Endothelial cell of umbilical vein (primary cell): ENCODE results near the gene CT45A5. TPM values are rescaled to one million over a fixed set of nuclear protein-coding genes. Genes with fewer than 3 reads are reported as not detected.
"Not testable (repeated sequence)": the region's sequence is repeated elsewhere in the genome, so short reads cannot be mapped to it uniquely, and the experiment has no call there.

Source experiments
- BruUV-seq: library from RNA; stranded (reverse); fragments of 400-500 nt; replicated peaks from 2 replicates; lab custom pipeline; 2021; lab: Mats Ljungman, UMichigan
- CTCF ChIA-PET: fragments of 300-600, 350-600 bp; sonication (Branson Sonifier 250); formaldehyde crosslinking; loops from one replicate; lab custom pipeline; 2021; ENCODE audit warnings: antibody characterized with exemption, inconsistent platforms; lab: Charles Lee
- POLR2A ChIA-PET: fragments of 300-600, 350-600 bp; sonication (Branson Sonifier 250); formaldehyde crosslinking; loops from one replicate; lab custom pipeline; 2021; ENCODE audit warnings: antibody characterized with exemption, inconsistent platforms; lab: Charles Lee
- DNase-seq: peaks from one replicate; pipeline ENCODE4 v3.0.0-alpha.2; 2011; ENCODE audit warnings: low read depth, low spot score
- FAIRE-seq: peaks from 2 replicates; lab custom pipeline; 2011; peaks lifted over from hg19 to GRCh38; lab: Jason Lieb, UNC
- H2AFZ ChIP-seq: 2 replicates; pipeline ENCODE4 v1.6.0; 2012; ENCODE audit warnings: low read depth, low read length, control low read depth, inconsistent platforms
- H3K27ac ChIP-seq: 2 replicates; pipeline ENCODE4 v1.5.1; 2011; ENCODE audit warnings: low read depth, mild to moderate bottlenecking, control low read depth, low read length, moderate library complexity; ENCODE audit not compliant: insufficient read depth
- H3K27me3 ChIP-seq, 2 experiments: 2 replicates each; pipeline versions ENCODE4 v1.6.0 to v1.6.1; 2011; ENCODE audit warnings: low read length in 2 of 2, mixed read lengths in 1 of 2; ENCODE audit not compliant: control insufficient read depth in 2 of 2, insufficient read depth in 2 of 2
- H3K36me3 ChIP-seq, 2 experiments: 2 replicates in 1 of 2; 3 replicates in 1 of 2; pipeline ENCODE4 v1.5.1; 2011; ENCODE audit warnings: low read length in 2 of 2, mild to moderate bottlenecking in 1 of 2, moderate library complexity in 1 of 2; ENCODE audit not compliant: control insufficient read depth in 2 of 2, insufficient read depth in 2 of 2; ENCODE audit errors: extremely low read depth in 1 of 2
- H3K4me1 ChIP-seq: 3 replicates; pipeline ENCODE4 v1.5.1; 2011; ENCODE audit warnings: mild to moderate bottlenecking, low read length; ENCODE audit not compliant: control insufficient read depth, insufficient read depth; ENCODE audit errors: extremely low read depth
- H3K4me2 ChIP-seq: 2 replicates; pipeline ENCODE4 v1.6.1; 2011; ENCODE audit warnings: low read length, control low read depth, mixed read lengths; ENCODE audit not compliant: insufficient read depth
- H3K4me3 ChIP-seq, 3 experiments: fragments of 200-600 bp in 1 of 3; sonication (generic), shearing (Covaris generic) in 1 of 3; replicated peaks in 1 of 3; 2 replicates each; pipeline ENCODE4 v1.5.1; 2011 to 2016; ENCODE audit warnings: control low read depth in 3 of 3, low read length in 3 of 3, mild to moderate bottlenecking in 2 of 3, inconsistent platforms in 1 of 3, low read depth in 1 of 3, moderate library complexity in 1 of 3; ENCODE audit not compliant: insufficient read depth in 1 of 3
- H3K79me2 ChIP-seq: 2 replicates; pipeline ENCODE4 v1.6.0; 2012; ENCODE audit warnings: low read length, inconsistent platforms; ENCODE audit not compliant: control insufficient read depth, insufficient read depth
- H3K9ac ChIP-seq: replicated peaks from 2 replicates; pipeline ENCODE3; 2011; ENCODE audit warnings: low read length, control low read depth; ENCODE audit not compliant: insufficient read depth; ENCODE audit errors: extremely low read depth
- H3K9me1 ChIP-seq: replicated peaks from 3 replicates; pipeline ENCODE4 v1.6.0; 2011; ENCODE audit warnings: mild to moderate bottlenecking, low read length; ENCODE audit not compliant: control insufficient read depth, insufficient read depth; ENCODE audit errors: extremely low read depth
- H3K9me3 ChIP-seq: replicated peaks from 2 replicates; pipeline ENCODE4 v1.5.1; 2012; ENCODE audit warnings: low read length, inconsistent platforms; ENCODE audit not compliant: control insufficient read depth, insufficient read depth
- H4K20me1 ChIP-seq: replicated peaks from 2 replicates; pipeline ENCODE3; 2011; ENCODE audit warnings: mild to moderate bottlenecking, low read length; ENCODE audit not compliant: control insufficient read depth, insufficient read depth; ENCODE audit errors: extremely low read depth
- dilution Hi-C: fragments of 300-500 bp; cut with MboI; formaldehyde crosslinking; loops from one replicate; pipeline ENCODE4 v1.15.0; 2019; ENCODE audit warnings: low sequenced_read_pairs; ENCODE audit not compliant: extremely low pct_ligation_motif_present
- intact Hi-C: fragments of 100-400 bp; cut with micrococcal nuclease; formaldehyde crosslinking; loops from one replicate; pipeline ENCODE4 v1.10.0; 2022
- polyA plus RNA-seq, 4 experiments: library from polyadenylated mRNA; depleted of rRNA in 3 of 4; stranded (reverse) in 3 of 4; unstranded in 1 of 4; fragments of >200 nt; gene quantifications; 2 replicates each; pipeline versions ENCODE4 v1.2.1 to v1.2.3, GENCODE V29; 2011 to 2012; ENCODE audit warnings: missing spikeins in 1 of 4
- total RNA-seq: library from RNA; stranded (reverse); gene quantifications from 2 replicates; pipeline ENCODE4 v1.2.3, GENCODE V29; 2021

The CT45A5 gene
- total and polyA plus RNA-seq, 2 donors (not counting 3 experiments of a cell fraction or from before 2014, with no cell fraction given): not detected

- H3K27me3 ChIP-seq, H3K79me2 ChIP-seq, H3K4me2 ChIP-seq, CTCF ChIA-PET, H3K4me1 ChIP-seq, dilution Hi-C loops, H3K9me3 ChIP-seq, FAIRE-seq, H4K20me1 ChIP-seq, intact Hi-C loops, BruUV-seq, H3K36me3 ChIP-seq, DNase-seq, POLR2A ChIA-PET, H3K9me1 ChIP-seq, H3K27ac ChIP-seq, H3K9ac ChIP-seq, H3K4me3 ChIP-seq, H2AFZ ChIP-seq: not testable (repeated sequence)
These were observed 50.6 kb downstream of the CT45A5 start for GRCh38 chrX:135734666-135735065.

Other genes starting within 250 kb of the CT45A5 start
- gene CT45A1, start 71.9 kb downstream of the CT45A5 start, total RNA-seq: not detected in 2 replicates
- not detected in 2 replicates for gene CT45A1, start 71.9 kb downstream of the CT45A5 start, polyA plus RNA-seq
- gene CT45A3, start 17.3 kb downstream of the CT45A5 start, total RNA-seq: not detected in 2 replicates
- gene CT45A3, start 17.3 kb downstream of the CT45A5 start, polyA plus RNA-seq: not detected in 2 replicates
- gene CT45A6, start 17.3 kb upstream of the CT45A5 start, total RNA-seq: not detected in 2 replicates
- gene CT45A6, start 17.3 kb upstream of the CT45A5 start, polyA plus RNA-seq: not detected in 2 replicates
- gene CT45A2, start 34.5 kb upstream of the CT45A5 start, total RNA-seq: not detected in 2 replicates
- not detected in 2 replicates for gene CT45A2, start 34.5 kb upstream of the CT45A5 start, polyA plus RNA-seq
- gene CT45A7, start 51.8 kb upstream of the CT45A5 start, total RNA-seq: not detected in 2 replicates
- not detected in 2 replicates for gene CT45A7, start 51.8 kb upstream of the CT45A5 start, polyA plus RNA-seq
- not detected in 2 replicates for gene CT45A8, start 69.0 kb upstream of the CT45A5 start, total RNA-seq
- not detected in 2 replicates for gene CT45A8, start 69.0 kb upstream of the CT45A5 start, polyA plus RNA-seq
- not detected in 2 replicates for gene CT45A9, start 86.3 kb upstream of the CT45A5 start, total RNA-seq
- not detected in 2 replicates for gene CT45A9, start 86.3 kb upstream of the CT45A5 start, polyA plus RNA-seq
- gene CT45A10, start 107.9 kb upstream of the CT45A5 start, total RNA-seq: not detected in 2 replicates
- not detected in 2 replicates for gene CT45A10, start 107.9 kb upstream of the CT45A5 start, polyA plus RNA-seq
- gene SAGE1, start 108.2 kb upstream of the CT45A5 start, total RNA-seq: not detected in 2 replicates
- gene SAGE1, start 108.2 kb upstream of the CT45A5 start, polyA plus RNA-seq: not detected in 2 replicates
- gene MMGT1, start 188.5 kb upstream of the CT45A5 start, total RNA-seq: 18.8 and 19.9 TPM in 2 replicates
- 9.1 and 10.4 TPM in 2 replicates for gene MMGT1, start 188.5 kb upstream of the CT45A5 start, polyA plus RNA-seq
- 14.7 and 15.5 TPM in 2 replicates for gene SLC9A6, start 199.9 kb upstream of the CT45A5 start, total RNA-seq
- 6.9 and 8.1 TPM in 2 replicates for gene SLC9A6, start 199.9 kb upstream of the CT45A5 start, polyA plus RNA-seq